Islet precursor cell (in vitro differentiated cells): ENCODE data around the gene WDR1.
"Not testable (repeated sequence)": the region's sequence is repeated elsewhere in the genome, so short reads cannot be mapped to it uniquely, and the experiment has no call there.

ENCODE experiments used
- DNase-seq: peaks from one replicate; pipeline ENCODE4 v3.0.0-alpha.2; 2018

WDR1 gene

DNA sequence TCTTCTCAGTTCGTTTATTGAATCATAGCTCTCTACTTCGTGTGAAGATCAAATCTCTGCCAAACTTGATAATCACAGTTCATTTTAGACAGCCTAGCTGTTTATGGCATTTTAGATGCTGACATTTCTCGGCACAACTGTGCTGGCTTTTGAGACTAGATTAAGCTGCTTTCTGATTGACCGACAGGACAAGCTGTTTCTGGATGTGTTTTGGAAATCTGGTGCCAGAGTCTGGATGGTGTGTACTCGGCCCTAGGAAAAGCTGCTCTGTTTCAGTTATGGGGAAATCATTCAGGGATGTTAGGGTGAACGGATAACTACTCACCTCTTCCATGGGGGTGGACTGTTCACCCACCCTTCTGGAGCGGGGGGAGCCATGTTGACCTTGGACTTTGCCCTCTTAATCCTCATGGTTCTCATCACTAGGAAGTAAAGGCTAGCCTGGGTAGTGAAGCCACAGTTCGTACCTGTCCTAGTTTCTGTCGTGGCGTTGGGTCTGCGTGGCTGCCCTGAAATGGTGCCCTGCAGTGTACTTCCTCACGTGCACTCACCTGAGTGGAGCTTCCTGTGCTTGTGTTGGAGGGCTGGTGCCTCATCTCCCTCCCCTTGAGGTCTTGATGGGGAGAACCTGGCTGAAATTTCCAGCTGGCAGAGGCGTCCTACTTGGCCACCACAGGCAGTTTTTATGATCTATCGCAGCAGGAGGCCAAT is 13.7 kb upstream of the WDR1 start:
- no peak for DNase-seq

DNA sequence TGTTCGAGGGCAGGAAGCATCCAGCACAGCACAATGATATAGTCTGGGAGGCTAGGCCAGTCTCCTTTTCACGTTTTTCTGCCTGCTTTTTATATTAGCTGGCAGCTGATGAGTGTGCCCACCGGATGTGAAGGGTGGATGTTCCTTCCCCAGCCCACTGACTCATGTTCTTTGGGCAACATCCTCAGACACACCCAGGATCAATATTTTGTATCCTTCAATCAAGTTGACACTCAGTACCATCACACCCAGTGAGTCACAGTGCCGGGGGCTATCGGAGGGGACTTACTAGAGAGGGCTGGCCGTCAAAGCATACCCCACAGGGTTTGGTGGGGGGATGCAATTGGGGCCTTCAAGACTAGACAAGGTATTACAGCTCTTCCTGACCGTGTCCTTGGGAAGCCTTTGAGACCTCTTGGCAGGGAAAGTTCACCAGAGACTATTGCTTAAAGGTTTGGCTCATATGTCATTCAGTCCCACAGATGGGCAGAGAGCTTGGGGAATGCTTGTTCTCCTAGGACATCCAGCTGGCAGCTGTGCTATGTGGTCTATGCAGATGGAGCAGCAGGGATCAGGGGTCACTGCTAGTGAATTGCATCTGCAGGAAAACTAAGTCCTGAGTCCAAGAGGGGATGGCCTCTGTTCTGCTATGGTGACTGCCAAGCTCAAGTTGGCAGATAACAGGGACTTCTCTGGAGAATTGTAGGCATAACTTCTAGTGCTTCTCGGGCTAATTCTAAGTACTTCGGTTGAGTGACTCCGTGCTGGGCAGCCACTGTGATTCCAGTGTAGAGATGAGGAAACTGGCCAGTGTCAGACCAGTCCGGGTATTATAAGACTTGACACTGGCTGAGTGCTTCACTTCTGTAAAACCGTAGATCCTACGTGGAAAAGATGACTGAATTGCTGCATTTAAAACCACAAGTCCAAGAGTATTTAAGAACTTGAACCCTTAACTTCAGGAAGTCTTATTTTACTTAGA is 12.9 kb upstream of the WDR1 start:
- no peak for DNase-seq

DNA sequence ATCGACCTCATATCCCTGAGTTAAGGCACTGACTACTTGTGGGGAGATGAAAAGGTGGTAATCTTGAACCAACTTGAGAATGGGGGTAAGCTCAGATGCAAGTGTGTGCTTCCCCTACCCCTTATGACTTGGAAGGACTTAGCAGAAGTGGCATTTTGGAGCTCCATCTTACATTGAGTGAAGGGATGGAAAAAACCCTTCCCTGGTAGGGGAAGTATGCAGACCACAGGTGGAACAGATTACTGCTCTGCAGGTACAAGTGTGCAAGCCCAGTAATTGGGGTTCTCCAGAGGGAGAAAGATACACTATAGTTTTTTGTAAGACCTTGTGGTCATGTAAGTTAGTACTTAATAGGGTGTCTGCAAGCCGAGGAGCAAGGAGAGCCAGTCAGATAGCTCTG is 12.2 kb upstream of the WDR1 start:
- DNase-seq: no peak

DNA sequence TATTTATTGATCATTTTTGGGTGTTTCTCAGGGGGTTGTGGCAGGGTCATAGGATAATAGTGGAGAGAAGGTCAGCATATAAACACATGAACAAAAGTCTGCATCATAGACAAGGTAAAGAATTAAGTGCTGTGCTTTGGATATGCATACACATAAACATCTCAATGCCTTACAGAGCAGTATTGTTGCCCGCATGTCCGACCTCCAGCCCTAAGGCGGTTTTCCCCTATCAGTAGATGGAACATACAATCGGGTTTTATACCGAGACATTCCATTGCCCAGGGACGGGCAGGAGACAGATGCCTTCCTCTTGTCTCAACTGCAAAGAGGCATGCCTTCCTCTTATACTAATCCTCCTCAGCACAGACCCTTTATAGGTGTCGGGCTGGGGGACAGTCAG is 10.9 kb upstream of the WDR1 start:
- not testable (repeated sequence) for DNase-seq

DNA sequence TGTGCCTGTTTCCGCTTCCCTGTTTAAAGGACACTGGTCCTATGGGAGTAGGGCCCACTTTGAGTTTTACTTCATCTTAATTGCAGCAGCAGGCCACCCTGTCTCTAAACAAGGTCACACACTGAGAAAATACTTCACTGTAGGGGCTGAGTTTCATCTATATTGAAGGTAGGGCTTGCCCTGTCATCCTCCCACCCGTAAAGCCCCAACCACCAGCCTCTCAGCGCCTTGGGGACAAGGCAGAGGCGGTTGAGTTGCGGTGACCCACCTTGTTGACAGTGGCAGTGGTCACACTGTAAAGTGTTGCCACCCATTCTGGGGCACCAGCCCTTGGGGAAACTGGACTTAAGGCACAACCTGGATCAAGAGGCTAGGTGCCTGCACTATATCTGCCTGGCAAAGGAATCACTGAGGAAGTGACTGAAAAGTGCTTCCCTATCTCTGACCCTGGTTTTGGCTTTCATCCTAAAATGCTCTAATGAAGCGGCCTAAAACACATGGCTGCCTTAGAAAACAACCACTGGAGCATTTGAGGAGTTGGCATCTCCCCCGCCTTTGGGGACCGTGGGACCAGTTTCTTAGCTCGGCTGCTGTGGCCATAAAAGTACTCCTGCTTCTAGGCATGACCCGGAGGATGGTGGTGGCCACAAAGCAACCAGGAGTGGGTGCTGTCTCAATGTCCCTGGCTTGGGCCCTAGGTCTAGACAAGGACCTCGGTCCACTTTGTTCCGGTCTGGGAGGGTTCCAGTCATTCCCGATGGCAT is 7.8 kb upstream of the WDR1 start:
- DNase-seq: no peak

DNA sequence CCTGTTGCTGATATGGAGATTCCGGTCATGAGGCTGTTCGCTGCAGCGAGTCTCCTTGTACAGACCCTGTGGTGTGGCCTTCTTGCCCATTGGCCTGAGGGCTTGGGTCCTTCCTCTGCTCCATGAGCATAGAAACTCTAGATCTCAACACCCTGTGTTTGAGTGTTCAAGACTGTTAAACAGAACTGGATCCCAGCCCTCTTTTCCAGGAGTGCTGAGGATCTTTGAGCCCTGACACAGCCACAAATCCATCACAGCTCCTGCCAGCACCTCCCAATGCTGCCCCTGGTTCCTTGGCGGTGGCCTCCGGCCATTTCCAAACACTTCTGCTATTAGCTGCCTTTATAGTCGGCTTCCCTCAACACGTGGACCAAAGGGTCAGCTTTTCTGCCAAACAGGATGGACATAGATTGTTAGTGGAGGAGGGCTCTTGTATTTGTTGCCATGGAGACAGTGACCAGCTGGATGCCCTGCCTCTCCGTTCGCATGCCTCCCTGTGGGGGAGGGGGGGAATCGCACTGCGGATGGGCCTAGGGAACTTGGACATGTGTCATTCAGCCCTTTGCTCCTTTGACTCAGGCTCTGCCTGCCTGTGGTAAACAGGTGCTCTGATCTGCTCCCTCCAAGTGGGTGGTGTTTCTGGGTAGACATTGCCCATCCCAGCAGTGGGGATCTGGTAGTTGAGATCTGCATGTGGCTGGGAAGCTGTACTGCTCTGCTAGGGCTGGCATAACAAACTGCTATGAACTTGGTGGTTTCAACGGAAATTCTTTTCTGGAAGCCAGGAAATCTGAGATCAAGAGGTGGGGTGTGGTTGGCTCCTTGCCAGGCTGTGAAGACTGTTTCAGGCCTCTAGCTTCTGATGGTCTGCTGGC is 6.9 kb upstream of the WDR1 start:
- DNase-seq: no peak

DNA sequence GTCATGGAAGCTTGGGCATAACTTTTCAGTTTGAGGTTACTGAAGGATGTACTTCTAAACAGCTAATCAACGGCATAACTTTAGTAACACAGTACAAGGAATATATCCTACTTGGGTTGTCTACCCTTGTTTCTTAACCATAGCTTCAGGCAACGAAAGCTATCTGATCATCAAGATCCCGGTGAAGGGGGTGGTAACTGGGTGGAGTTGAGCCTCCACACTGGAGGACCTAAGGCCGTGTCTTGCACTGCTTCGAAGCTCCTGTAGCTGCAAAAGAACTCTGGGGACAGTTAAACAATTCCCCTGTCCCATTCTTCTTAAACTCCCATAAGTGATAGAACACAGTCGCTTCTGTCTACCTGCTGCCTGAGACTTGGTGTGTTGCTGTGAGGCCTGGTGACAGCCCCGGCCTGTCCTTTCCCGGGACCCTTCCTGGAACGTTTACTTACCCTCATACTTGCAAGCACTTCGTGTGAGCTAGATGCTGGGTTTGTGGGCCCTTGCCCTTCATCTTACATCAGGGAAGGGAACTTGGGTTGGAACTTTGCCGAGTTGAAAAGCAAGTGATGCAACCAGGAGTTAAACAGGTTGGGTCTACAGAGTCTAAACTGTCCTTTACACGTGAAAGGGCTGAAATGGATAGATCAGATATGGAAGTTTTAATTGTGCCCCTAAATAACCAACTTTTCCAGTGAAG is 5.8 kb upstream of the WDR1 start:
- DNase-seq: no peak

DNA sequence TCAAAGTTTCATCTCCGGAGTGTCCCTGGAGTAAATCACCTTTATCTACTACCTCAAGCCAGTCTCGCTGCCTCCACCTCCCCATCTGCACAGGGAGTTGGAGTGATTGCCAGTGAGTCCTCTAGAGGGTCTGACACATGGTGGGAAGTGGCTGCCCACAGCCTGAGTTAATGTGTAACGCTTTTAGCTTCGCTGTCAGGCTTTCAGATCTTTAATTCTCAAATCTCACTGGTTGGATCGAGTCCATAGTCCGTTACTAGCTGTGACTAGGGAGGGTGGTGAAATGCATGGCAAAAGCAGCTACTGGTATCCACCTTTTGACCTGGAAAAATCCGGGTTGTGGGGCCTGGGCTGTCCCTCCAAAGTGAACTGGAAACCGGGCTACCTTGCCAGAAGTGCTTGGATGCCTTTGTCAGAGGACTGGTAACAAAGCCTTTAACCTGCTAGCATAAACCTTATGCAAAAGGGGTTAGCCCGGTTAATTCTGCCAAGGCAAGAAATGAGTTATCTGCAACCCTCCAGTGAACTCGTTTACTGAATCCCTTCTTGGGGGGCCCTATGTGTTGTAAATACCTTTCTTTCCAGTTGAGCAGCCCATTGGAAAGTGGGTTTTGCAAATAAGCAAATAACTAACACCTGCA is 5.1 kb upstream of the WDR1 start:
- no peak for DNase-seq

DNA sequence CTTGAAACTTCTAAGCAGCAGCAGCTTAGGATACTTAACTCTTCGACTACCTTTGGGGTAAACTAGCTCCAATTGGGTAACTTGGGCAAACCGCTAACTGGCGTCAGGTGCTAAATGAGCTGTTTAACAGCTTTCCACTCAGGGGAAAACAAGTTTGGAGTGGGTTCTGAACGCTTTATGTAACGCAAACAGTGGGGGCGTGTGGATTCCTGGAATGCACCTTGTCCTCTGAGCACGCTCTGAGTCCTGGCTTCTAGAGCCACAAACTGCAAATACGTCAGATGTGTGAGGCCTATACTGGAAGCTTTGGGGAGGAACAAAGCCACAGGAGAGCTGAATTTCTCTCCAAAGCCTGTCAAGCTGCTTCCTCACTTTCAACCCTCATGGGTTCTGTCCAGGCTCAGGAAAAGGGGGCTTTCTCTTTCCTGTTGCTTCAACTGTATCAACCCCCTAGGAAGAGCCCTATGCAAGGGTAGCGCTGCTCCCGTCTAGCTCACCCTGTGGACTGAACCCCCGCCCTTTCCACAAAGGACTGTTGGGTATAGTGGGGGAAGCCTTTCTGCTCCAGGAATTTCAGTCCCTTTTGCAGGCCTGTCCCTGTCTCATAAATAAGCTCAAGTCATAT is 4.5 kb upstream of the WDR1 start:
- DNase-seq: no peak

DNA sequence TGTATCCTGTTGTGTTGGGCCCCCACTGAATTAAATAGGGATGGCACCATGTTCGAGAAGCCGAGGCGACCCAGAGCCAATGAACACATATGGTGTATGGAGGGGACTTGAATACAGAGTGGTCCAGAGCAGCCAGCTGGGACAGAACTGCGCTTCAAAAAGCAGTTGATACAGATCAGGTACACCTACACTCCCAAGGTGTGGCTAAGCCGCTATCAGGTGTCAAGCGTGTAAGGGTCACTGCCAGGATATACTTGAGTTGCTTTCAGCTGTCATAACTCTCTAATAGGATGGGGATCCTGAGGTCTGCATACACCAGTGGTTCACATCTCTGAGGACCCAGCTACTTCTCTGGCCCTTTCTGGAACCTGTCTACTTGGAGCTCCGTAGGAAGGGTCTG is 3.2 kb upstream of the WDR1 start:
- no peak for DNase-seq

DNA sequence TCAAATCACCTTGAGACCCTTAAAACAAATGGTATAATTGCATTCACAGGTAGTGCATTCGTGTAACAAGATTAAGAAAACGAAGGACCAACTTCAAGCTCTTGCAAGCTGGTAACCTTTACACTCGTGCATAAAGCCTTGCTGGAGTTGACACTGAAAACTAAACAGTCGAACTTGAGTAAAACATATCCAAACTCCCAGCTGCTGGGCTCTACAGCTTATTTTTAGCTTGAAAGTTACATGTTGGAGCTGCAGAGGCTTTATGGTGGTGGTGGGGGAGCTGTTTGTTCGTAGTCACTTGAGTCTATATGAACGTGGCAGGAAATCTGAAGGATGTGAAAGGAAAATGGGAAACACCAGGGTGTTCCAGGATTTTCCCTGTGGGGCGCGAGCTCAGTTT is 2.7 kb upstream of the WDR1 start:
- DNase-seq: no peak

DNA sequence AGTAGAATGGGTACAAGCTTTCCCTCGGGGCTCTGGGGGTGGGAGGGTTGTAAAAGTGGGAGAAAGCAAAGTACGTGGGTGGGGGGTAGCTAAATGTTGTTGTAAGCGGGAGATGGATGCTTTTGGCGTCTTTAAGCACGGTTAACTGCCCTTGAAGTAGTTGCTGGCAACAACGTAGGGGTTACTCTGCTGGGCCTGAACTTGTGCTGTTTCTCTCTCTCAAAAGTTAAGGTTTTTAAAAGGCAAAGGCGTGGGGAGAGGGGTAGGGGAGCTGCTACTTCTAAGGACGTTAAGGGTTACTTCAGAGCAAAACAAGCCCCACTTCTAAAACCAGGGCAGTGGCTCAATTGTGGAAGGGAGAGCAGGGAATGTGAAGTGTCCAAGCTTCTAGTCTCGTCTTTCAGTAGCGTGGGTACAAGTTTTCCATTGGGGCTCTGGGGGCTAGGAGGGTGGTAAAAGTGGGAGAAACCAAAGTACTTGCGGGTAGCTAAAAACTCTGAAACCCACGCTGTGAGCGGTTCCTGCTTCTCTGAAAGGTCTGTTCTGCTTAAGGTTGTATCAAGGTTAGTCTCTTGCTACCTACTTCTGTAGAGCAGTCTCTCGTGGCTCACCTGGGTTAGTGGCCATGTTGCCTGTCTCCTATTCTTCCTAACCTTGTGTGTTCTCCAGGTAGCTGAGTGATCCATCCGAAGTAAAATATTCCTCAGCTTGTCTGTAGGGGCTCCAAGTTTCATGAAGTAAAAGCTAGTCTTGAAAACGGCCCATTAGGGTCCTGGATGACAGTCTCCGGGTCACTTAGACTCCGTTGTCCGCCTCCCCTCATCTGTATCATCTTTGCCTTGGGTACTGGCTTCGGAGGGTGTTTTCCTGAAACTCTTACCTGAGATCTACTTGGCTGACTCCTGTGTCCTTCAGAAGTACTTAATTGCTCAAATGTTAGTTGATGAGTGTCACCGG is 1.7 kb upstream of the WDR1 start:
- DNase-seq: no peak

DNA sequence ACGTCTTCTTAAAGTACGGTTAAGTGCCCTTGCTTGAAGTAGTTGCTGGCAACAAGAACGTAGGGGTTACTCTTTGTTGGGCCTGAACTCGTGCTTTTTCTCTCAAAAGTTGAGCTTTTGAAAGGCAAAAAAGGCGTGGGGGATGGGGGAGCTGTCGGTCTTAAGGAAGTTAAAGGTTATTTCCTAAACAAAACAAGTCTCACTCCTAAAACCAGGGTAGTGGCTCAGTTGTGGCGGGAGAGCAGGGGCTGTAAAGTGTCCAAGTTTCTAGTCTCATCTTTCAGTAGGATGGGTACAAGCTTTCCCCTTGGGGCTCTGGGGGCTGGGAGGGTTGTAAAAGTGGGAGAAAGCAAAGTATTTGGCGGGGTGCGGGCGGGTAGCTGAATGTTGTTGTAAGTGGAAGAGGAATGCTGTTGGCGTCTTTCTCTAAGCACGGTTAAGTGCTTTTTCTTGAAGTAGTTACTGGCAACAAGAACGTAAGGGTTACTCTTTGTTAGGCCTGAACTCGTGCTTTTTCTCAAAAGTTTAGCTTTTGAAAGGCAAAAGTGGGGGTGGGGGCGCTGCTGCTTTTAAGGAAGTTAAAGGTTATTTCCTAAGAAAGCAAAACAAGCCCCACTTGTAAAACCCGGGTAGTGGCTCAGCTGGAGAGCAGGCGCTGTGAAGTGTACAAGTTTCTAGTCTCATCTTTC is 904 bp upstream of the WDR1 start:
- DNase-seq: no peak

DNA sequence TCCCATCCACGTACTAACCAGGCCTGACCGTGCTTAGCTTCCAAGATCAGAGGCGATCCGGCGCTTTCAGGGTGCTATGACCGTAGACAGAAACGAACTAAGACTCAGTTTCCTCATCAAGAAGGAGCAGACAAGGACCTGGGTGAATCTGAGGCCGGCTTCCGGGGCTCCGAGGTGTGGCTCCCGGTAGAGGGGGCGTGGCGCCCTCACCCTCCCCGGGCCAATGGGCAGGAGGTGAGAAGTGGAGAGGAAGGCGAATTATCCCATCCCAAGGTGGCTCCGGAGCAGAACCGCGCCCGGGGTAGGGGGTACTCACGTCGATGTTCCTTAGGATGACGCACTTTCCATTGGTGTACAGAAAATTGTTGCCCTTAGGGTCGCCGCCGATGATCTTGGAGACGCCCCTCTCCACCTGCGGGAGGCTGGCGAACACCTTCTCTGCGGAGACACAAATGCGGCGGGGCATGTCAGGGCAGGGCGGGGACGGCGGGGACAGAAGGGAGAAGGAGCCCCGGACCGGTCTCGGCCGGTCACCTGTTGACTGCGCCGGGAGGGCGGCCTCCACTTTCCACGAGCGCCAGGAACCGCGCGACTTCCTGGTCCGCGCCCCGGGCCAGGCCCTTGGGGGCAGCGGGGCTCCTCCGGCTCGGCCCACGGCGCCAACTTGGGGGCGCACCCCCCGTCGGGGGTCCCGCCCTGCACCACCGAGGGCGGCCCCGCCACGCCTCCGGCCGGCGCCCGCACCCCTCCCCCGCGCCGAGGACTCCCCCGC is 616 bp downstream of the WDR1 start:
- DNase-seq: peak; percentile 81

DNA sequence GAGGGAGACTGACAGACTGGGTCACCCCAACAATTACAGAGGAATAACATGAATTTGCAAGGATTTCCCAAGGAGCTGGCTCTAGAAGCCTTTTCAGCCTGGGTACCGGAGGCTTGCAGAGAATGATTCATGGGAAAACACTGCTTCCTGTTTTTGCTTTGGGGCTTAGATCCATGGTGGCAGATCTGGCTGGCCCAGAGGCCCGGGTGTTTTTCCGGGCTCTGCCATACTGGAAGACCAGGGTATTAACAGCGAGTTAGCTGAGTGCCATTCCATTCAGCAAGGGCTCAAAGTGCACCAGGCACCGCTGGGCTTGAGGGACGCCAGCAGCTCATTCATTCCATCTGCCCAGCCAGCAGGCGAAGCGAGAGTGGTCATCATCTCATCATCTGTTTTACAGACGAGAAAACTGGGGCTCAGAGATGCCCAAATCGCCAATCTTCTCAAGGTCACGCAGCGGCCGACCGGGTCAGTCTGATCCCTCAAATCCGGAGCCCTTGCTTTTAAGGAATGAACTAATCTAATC is 1.3 kb downstream of the WDR1 start:
- no peak for DNase-seq

DNA sequence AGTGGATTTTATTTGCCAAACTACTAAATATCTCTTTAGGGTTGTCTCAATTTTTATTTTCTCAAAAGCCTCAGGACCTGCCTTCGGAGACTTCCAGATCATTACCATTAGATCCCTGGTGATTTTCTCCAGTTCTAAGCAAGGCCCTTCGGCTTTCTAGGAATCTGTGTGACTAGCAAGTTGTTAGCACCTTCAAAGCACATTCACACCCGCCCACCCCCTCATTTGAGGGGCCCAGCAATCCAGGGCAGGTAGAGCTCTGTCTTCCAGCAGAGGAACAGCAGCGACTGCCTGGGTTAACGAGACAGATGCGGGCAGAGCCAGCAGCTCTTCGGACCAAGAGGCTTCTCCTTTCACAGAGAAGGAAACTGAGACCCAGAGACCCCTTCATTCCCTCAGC is 2.0 kb downstream of the WDR1 start:
- no peak for DNase-seq

DNA sequence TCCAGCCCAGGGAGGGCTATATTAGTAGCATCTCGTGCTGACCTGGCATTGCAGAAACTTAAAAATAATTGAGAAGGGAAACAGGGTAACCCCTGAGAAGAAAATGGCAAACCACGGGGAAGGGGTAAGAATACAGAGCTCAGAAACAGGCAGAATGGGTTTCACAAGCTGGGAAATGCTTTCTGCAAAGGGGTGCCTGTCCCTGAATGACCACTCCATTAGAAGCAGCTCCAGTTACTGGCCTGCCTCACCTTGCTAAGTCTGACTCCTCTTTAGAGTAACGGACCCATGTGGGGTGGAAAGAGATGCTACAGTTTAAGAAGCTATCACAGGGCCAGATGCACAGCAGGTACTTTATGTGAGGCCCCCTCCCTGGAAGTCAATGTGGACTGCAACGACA is 2.5 kb downstream of the WDR1 start:
- DNase-seq: no peak
